Right ventricle myocardium superior (tissue), 1 donor: ENCODE results near the gene NAA35. TPM values are rescaled to one million over a fixed set of nuclear protein-coding genes. Genes with fewer than 3 reads are reported as not detected.
"Not testable (repeated sequence)": the region's sequence is repeated elsewhere in the genome, so short reads cannot be mapped to it uniquely, and the experiment has no call there.

ENCODE experiments used
- ATAC-seq: fragments of 200-7000 bp; cut with Tn5 transposase; one replicate; pipeline ENCODE4 v1.9.1; 2020; ENCODE audit warnings: mild to moderate bottlenecking; ENCODE audit not compliant: poor library complexity
- DNase-seq: peaks from one replicate; pipeline ENCODE4 v3.0.0-alpha.2; 2020
- intact Hi-C: fragments of 100-400 bp; cut with DNase I; formaldehyde crosslinking; loops from one replicate; pipeline ENCODE4 v1.11.2; 2022
- total RNA-seq: library from RNA; stranded (reverse); fragmentation: NEBNext Ultra II Directional; extraction: Animal tissue kit (Norgen Biotek cat#: 25700); gene quantifications from one replicate; pipeline ENCODE4 v1.2.1, GENCODE V29; 2021
- donor health status: DM: no; HTN: yes; CAD: no; lungs with severe emphysema.

Gene NAA35
- total RNA-seq, 1 donor from 2014 or later, result 15.5 TPM

GRCh38 chr9:86047361-86047760, 106.4 kb downstream of the NAA35 start:
- ATAC-seq (no peak), DNase-seq (no peak)
- intact Hi-C loops, result no loop called here

- DNase-seq, intact Hi-C loops, ATAC-seq: not testable (repeated sequence)
Observed at GRCh38 chr9:86048018-86048742, 107.2 kb downstream of the NAA35 start.

- no peak for ATAC-seq
- no peak for DNase-seq
- intact Hi-C loops, result no loop called here
Observed at GRCh38 chr9:86052556-86053468, 111.9 kb downstream of the NAA35 start.

- DNase-seq, result no peak
- intact Hi-C loops, result no loop called here
- ATAC-seq, result no peak
Observed at GRCh38 chr9:86054695-86055094, 113.7 kb downstream of the NAA35 start.

- intact Hi-C loops, result no loop called here
- no peak for ATAC-seq
Observed at GRCh38 chr9:86057491-86057890, 116.5 kb downstream of the NAA35 start.

GRCh38 chr9:86061972-86062739, 121.2 kb downstream of the NAA35 start:
- no peak for DNase-seq
- ATAC-seq, result no peak
- intact Hi-C loops, result no loop called here

More at GRCh38 chr9:86057491-86057890, 116.5 kb downstream of the NAA35 start:
- DNase-seq, result no peak

- intact Hi-C loops, result no loop called here
Observed at GRCh38 chr9:86062845-86063693, 122.1 kb downstream of the NAA35 start.

GRCh38 chr9:86064220-86064619, 123.3 kb downstream of the NAA35 start:
- intact Hi-C loops, result no loop called here
- ATAC-seq (no peak), DNase-seq (no peak)

More at GRCh38 chr9:86062845-86063693, 122.1 kb downstream of the NAA35 start:
- DNase-seq, result no peak
- ATAC-seq, result no peak

GRCh38 chr9:86069206-86069869, 128.4 kb downstream of the NAA35 start:
- no peak for DNase-seq
- intact Hi-C loops, result no loop called here
- ATAC-seq, result no peak

Other genes with a start within 250 kb of the NAA35 start
- gene AGTPBP1, start 199.2 kb upstream of the NAA35 start, total RNA-seq, result 78.3 TPM
- 3.7 TPM for gene GOLM1, start 158.4 kb downstream of the NAA35 start, total RNA-seq